ENCODE measurements around the gene CPA1. TPM values are rescaled to one million over a fixed set of nuclear protein-coding genes. Genes with fewer than 3 reads are reported as not detected.

CPA1 gene
- polyA plus RNA-seq, 1 donor (not counting 4 experiments of a cell fraction or from before 2014, with no cell fraction given): not detected

- dilution Hi-C loops (cut with MboI; ENCODE audit: extremely low pct_ligation_motif_present, low sequenced_read_pairs): no loop called here
- no peak overlapping the region for H2AFZ ChIP-seq (ENCODE audit: control insufficient read depth, low read length)
- DNase-seq (ENCODE audit: low read depth, low spot score) (no peak), FAIRE-seq (no peak)
- no peaks in the 10 kb centered on the region for H4K20me1 ChIP-seq (ENCODE audit: control insufficient read depth, extremely low read depth, insufficient read depth, low read length)
- no peak overlapping the region for H3K4me2 ChIP-seq (ENCODE audit: control insufficient read depth, extremely low read depth, insufficient read depth, low read depth, low read length)
- no peak overlapping the region for H3K27ac ChIP-seq (ENCODE audit: control insufficient read depth, insufficient read depth, low read length)
- no peaks in the 10 kb centered on the region for H3K79me2 ChIP-seq (ENCODE audit: control insufficient read depth, insufficient read depth, low read length)
- no peak overlapping the region for H3K4me3 ChIP-seq (ENCODE audit: control insufficient read depth in 2 of 3, extremely low read depth in 1 of 3, insufficient read depth in 2 of 3, low read depth in 1 of 3, low read length in 3 of 3)
- H3K4me1 ChIP-seq (ENCODE audit: control insufficient read depth, extremely low read depth, insufficient read depth, low read length): no peaks in the 10 kb centered on the region
- H3K9me1 ChIP-seq (ENCODE audit: control insufficient read depth, extremely low read depth, insufficient read depth, low read length): no peaks in the 10 kb centered on the region
- H3K9ac ChIP-seq (ENCODE audit: control insufficient read depth, extremely low read depth, insufficient read depth, low read length): no peak overlapping the region
- H3K27me3 ChIP-seq (ENCODE audit: control insufficient read depth, extremely low read depth, insufficient read depth, low read length): no peaks in the 10 kb centered on the region
- H3K36me3 ChIP-seq (ENCODE audit: control insufficient read depth in 2 of 2, extremely low read depth in 1 of 2, insufficient read depth in 2 of 2, low read length in 2 of 2): no peaks in the 10 kb centered on the region
- TF ChIP-seq CTCF (optimal IDR thresholded peaks at IDR 0.05 in 1 of 3, IDR thresholded peaks at IDR 0.05 in 1 of 3, conservative IDR thresholded peaks at IDR 0.05 in 1 of 3; ENCODE audit: extremely low read depth in 1 of 3, insufficient read depth in 2 of 3, low read length in 3 of 3) (no peak), EZH2 (IDR thresholded peaks at IDR 0.05; ENCODE audit: low read length) (no peak)
- H3K9me3 ChIP-seq (ENCODE audit: control insufficient read depth, low read depth, low read length): no peaks in the 10 kb centered on the region
These were observed 45.5 kb downstream of the CPA1 start for GRCh38 chr7:130425796-130426195.

- H3K27me3 ChIP-seq (ENCODE audit: control insufficient read depth, extremely low read depth, insufficient read depth, low read length): no peaks in the 10 kb centered on the region
- H3K27ac ChIP-seq (ENCODE audit: control insufficient read depth, insufficient read depth, low read length): no peak overlapping the region
- no peaks in the 10 kb centered on the region for H3K4me1 ChIP-seq (ENCODE audit: control insufficient read depth, extremely low read depth, insufficient read depth, low read length)
- no peaks in the 10 kb centered on the region for H3K9me1 ChIP-seq (ENCODE audit: control insufficient read depth, extremely low read depth, insufficient read depth, low read length)
- FAIRE-seq (no peak), DNase-seq (ENCODE audit: low read depth, low spot score) (no peak)
- no peaks in the 10 kb centered on the region for H3K36me3 ChIP-seq (ENCODE audit: control insufficient read depth in 2 of 2, extremely low read depth in 1 of 2, insufficient read depth in 2 of 2, low read length in 2 of 2)
- no peak overlapping the region for H3K9ac ChIP-seq (ENCODE audit: control insufficient read depth, extremely low read depth, insufficient read depth, low read length)
- H3K79me2 ChIP-seq (ENCODE audit: control insufficient read depth, insufficient read depth, low read length): no peaks in the 10 kb centered on the region
- no peaks in the 10 kb centered on the region for H3K9me3 ChIP-seq (ENCODE audit: control insufficient read depth, low read depth, low read length)
- no peak overlapping the region for H3K4me2 ChIP-seq (ENCODE audit: control insufficient read depth, extremely low read depth, insufficient read depth, low read depth, low read length)
- no peaks in the 10 kb centered on the region for H4K20me1 ChIP-seq (ENCODE audit: control insufficient read depth, extremely low read depth, insufficient read depth, low read length)
- TF ChIP-seq CTCF (optimal IDR thresholded peaks at IDR 0.05 in 1 of 3, IDR thresholded peaks at IDR 0.05 in 1 of 3, conservative IDR thresholded peaks at IDR 0.05 in 1 of 3; ENCODE audit: extremely low read depth in 1 of 3, insufficient read depth in 2 of 3, low read length in 3 of 3) (no peak), EZH2 (IDR thresholded peaks at IDR 0.05; ENCODE audit: low read length) (no peak)
- no peak overlapping the region for H3K4me3 ChIP-seq (ENCODE audit: control insufficient read depth in 2 of 3, extremely low read depth in 1 of 3, insufficient read depth in 2 of 3, low read depth in 1 of 3, low read length in 3 of 3)
- dilution Hi-C loops (cut with MboI; ENCODE audit: extremely low pct_ligation_motif_present, low sequenced_read_pairs): no loop called here
- H2AFZ ChIP-seq (ENCODE audit: control insufficient read depth, low read length): no peak overlapping the region
These were observed 46.3 kb downstream of the CPA1 start for GRCh38 chr7:130426564-130426963.
